GM12878 (cell line): ENCODE measurements around the gene CSTPP1. TPM values are rescaled to one million over a fixed set of nuclear protein-coding genes. Genes with fewer than 3 reads are reported as not detected.

Experiments used
- ASH2L ChIP-seq: fragments of 300-600, 200-600 bp; sonication (generic); IDR thresholded peaks from 2 replicates; pipeline ENCODE4 v1.6.1; 2017; ENCODE audit warnings: low read depth, mild to moderate bottlenecking, borderline replicate concordance
- BMI1 ChIP-seq: fragments of 450-650 bp; IDR thresholded peaks from 2 replicates; pipeline ENCODE4 v1.6.1; 2016; ENCODE audit warnings: mild to moderate bottlenecking, moderate library complexity, borderline replicate concordance
- EED ChIP-seq: sonication (generic); IDR thresholded peaks from 2 replicates; pipeline ENCODE4 v1.6.1; 2016; ENCODE audit warnings: antibody characterized with exemption, low read depth
- ETV6 ChIP-seq, 2 experiments: fragments of 450-650 bp in 1 of 2; IDR thresholded peaks in 1 of 2; conservative IDR thresholded peaks in 1 of 2; 2 replicates each; pipeline ENCODE4 v1.6.1; 2014; ENCODE audit warnings: antibody characterized with exemption in 1 of 2, borderline replicate concordance in 1 of 2, low read depth in 1 of 2, mild to moderate bottlenecking in 1 of 2, moderate library complexity in 1 of 2
- IRF4 ChIP-seq: IDR thresholded peaks from 2 replicates; pipeline ENCODE4 v1.6.1; 2011; ENCODE audit warnings: low read depth, low read length
- KAT2A ChIP-seq: conservative IDR thresholded peaks from 2 replicates; pipeline ENCODE4 v1.6.1; 2011; ENCODE audit warnings: low read depth, low read length; ENCODE audit not compliant: control insufficient read depth
- NFIC ChIP-seq: IDR thresholded peaks from 2 replicates; pipeline ENCODE4 v1.6.1; 2012; ENCODE audit warnings: low read depth, mild to moderate bottlenecking, inconsistent platforms, low read length, moderate library complexity
- NR2C1 ChIP-seq: fragments of 450-650 bp; IDR thresholded peaks from 2 replicates; pipeline ENCODE4 v1.6.1; 2017; ENCODE audit warnings: antibody characterized with exemption, mild to moderate bottlenecking, moderate library complexity
- NR2F1 ChIP-seq: fragments of 450-650 bp; conservative IDR thresholded peaks from 2 replicates; pipeline ENCODE4 v1.6.1; 2017; ENCODE audit warnings: mild to moderate bottlenecking
- POLR2AphosphoS5 ChIP-seq: IDR thresholded peaks from 2 replicates; pipeline ENCODE4 v1.6.1; 2011; ENCODE audit warnings: mild to moderate bottlenecking, low read length, inconsistent platforms
- POU2F2 ChIP-seq: IDR thresholded peaks from 3 replicates; pipeline ENCODE4 v1.6.1; 2011; ENCODE audit warnings: low read depth, mild to moderate bottlenecking, low read length, borderline replicate concordance
- RBBP5 ChIP-seq: fragments of 200-600 bp; sonication (generic); conservative IDR thresholded peaks from 2 replicates; pipeline ENCODE4 v1.6.1; 2016
- RELA ChIP-seq: fragments of 450-650 bp; IDR thresholded peaks from 2 replicates; pipeline ENCODE4 v1.8.0; 2014; ENCODE audit warnings: borderline replicate concordance; ENCODE audit not compliant: partially characterized antibody
- SIN3A ChIP-seq: IDR thresholded peaks from 2 replicates; pipeline ENCODE4 v1.6.1; 2012; ENCODE audit warnings: low read depth, low read length, improper control_type of control experiment
- SP1 ChIP-seq: IDR thresholded peaks from one replicate; pipeline ENCODE4 v1.6.1; 2011; ENCODE audit warnings: low read depth, low read length
- STAT3 ChIP-seq: IDR thresholded peaks from 2 replicates; pipeline ENCODE4 v1.6.1; 2011; ENCODE audit warnings: low read depth, low read length, improper control_type of control experiment
- YBX1 ChIP-seq: fragments of 450-650 bp; IDR thresholded peaks from 2 replicates; pipeline ENCODE4 v1.6.1; 2016; ENCODE audit warnings: antibody characterized with exemption
- ZBTB11 ChIP-seq: fragments of 450-650 bp; formaldehyde crosslinking; IDR thresholded peaks from 2 replicates; pipeline ENCODE4 v1.5.0; 2022; ENCODE audit warnings: mild to moderate bottlenecking, missing genetic modification characterization
- ZBTB33 ChIP-seq: fragments of 450-650 bp; IDR thresholded peaks from 2 replicates; pipeline ENCODE4 v1.6.1; 2017; ENCODE audit warnings: mild to moderate bottlenecking
- ZNF207 ChIP-seq: fragments of 450-650 bp; IDR thresholded peaks from 2 replicates; pipeline ENCODE4 v1.6.1; 2014; ENCODE audit warnings: antibody characterized with exemption, mild to moderate bottlenecking, borderline replicate concordance
- ZNF24 ChIP-seq: fragments of 450-650 bp; IDR thresholded peaks from 2 replicates; pipeline ENCODE4 v1.6.1; 2017; ENCODE audit warnings: antibody characterized with exemption, mild to moderate bottlenecking
- ZZZ3 ChIP-seq: IDR thresholded peaks from 2 replicates; pipeline ENCODE4 v1.6.1; 2011; ENCODE audit warnings: low read depth; ENCODE audit not compliant: control insufficient read depth, insufficient read length
- polyA plus RNA-seq, 11 experiments: library from polyadenylated mRNA; depleted of rRNA in 4 of 11; unstranded in 6 of 11; stranded (reverse) in 5 of 11; fragments of >200 nt; fragmentation: Nextera tagmentation in 4 of 11; fragmentation: Illumina TruSeq in 1 of 11; extraction: Ambion mirVana in 4 of 11; extraction: Trizol in 1 of 11; gene quantifications; 1 replicate in 1 of 11; 2 replicates in 10 of 11; pipeline versions ENCODE4 v1.2.1 to v1.2.3, GENCODE V29; 2011 to 2016; ENCODE audit warnings: inconsistent platforms in 2 of 11, missing spikeins in 2 of 11, low read depth in 1 of 11
- total RNA-seq, 4 experiments: library from RNA; depleted of rRNA in 3 of 4; stranded (reverse); fragments of >200 nt in 3 of 4; fragmentation: Illumina TruSeq in 1 of 4; extraction: Trizol in 1 of 4; gene quantifications; 2 replicates each; pipeline versions ENCODE4 v1.2.1 to v1.2.3, GENCODE V29; 2013 to 2021
- TF ChIP-seq, protein P1 (sequence below): IDR thresholded peaks from 2 replicates; pipeline ENCODE4 v1.6.1; 2012; ENCODE audit warnings: mild to moderate bottlenecking, low read depth, low read length

Gene CSTPP1
- total and polyA plus RNA-seq, 10 of the 15 experiments (the other 5 are each of a cell fraction or from before 2014, with no cell fraction given), result 7.1 to 23.4 (median 17.5) TPM

- TF ChIP-seq, protein P1, sequence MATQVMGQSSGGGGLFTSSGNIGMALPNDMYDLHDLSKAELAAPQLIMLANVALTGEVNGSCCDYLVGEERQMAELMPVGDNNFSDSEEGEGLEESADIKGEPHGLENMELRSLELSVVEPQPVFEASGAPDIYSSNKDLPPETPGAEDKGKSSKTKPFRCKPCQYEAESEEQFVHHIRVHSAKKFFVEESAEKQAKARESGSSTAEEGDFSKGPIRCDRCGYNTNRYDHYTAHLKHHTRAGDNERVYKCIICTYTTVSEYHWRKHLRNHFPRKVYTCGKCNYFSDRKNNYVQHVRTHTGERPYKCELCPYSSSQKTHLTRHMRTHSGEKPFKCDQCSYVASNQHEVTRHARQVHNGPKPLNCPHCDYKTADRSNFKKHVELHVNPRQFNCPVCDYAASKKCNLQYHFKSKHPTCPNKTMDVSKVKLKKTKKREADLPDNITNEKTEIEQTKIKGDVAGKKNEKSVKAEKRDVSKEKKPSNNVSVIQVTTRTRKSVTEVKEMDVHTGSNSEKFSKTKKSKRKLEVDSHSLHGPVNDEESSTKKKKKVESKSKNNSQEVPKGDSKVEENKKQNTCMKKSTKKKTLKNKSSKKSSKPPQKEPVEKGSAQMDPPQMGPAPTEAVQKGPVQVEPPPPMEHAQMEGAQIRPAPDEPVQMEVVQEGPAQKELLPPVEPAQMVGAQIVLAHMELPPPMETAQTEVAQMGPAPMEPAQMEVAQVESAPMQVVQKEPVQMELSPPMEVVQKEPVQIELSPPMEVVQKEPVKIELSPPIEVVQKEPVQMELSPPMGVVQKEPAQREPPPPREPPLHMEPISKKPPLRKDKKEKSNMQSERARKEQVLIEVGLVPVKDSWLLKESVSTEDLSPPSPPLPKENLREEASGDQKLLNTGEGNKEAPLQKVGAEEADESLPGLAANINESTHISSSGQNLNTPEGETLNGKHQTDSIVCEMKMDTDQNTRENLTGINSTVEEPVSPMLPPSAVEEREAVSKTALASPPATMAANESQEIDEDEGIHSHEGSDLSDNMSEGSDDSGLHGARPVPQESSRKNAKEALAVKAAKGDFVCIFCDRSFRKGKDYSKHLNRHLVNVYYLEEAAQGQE, result 0 out of 2 replicates have a peak, but pooled peaks have one; percentile 9
- TF ChIP-seq STAT3, result no peak
- TF ChIP-seq EED, result no peak
- no peak for TF ChIP-seq ZBTB11
- peak; percentile 88 for TF ChIP-seq SP1
- no peak for TF ChIP-seq ETV6 (conservative IDR thresholded peaks at IDR 0.05 in 1 of 2, IDR thresholded peaks at IDR 0.05 in 1 of 2; ENCODE audit: borderline replicate concordance in 1 of 2, low read depth in 1 of 2)
- peak; percentile 65 for TF ChIP-seq POLR2AphosphoS5
- no peak for TF ChIP-seq ZBTB33
- TF ChIP-seq IRF4, result no peak
- TF ChIP-seq RBBP5, result no peak
- TF ChIP-seq ASH2L, result no peak
- no peak for TF ChIP-seq ZNF207
- no peak for TF ChIP-seq NR2C1
- TF ChIP-seq YBX1, result no peak
- no peak for TF ChIP-seq ZNF24
- TF ChIP-seq RELA, result no peak
- no peak for TF ChIP-seq KAT2A
- TF ChIP-seq POU2F2, result no peak
- no peak for TF ChIP-seq BMI1
- no peak for TF ChIP-seq SIN3A
- no peak for TF ChIP-seq ZZZ3
- no peak for TF ChIP-seq NFIC
- TF ChIP-seq NR2F1, result no peak
Measured at GRCh38 chr11:47176328-47177228, 240.0 kb downstream of the CSTPP1 start, which contains the start of gene ARFGAP2 (continued).
